ENCODE measurements around the gene ARID4B.
"Not testable (repeated sequence)": the region's sequence is repeated elsewhere in the genome, so short reads cannot be mapped to it uniquely, and the experiment has no call there.

The ARID4B gene

DNA sequence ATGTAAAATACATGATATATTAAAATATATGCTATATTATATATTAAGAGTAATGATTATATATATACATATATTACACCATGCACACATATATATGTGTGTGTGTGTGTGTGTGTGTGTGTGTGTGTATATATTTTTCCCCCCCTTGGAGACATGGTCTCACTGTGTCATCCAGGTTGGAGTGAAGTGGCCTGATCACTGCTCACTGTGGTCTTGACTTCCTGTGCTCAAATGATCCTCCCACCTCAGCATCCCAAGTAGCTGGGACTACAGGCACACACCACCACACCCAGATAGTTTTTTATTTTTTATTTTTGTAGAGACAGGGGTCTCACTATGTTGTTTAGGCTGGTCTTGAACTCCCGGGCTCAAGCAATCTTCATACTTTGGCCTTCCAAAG, 112.5 kb downstream of the ARID4B start:
- DNase-seq: no peak

DNA sequence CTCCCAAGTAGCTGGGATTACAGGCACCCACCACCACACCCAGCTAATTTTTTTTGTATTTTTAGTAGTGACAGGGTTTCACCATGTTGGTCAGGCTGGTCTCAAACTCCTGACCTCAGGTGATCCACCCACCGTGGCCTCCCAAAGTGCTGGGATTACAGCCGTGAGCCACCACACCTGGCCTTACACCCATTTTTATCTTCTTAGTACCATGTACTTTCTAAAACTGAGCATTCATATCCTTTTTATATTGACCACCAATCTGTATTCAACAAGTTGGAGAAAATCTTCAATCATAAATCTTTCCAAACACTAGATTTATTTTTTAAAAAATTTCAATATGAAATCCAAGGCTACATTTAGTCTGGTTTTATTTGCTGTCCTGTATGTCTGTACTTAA, 113.0 kb downstream of the ARID4B start:
- DNase-seq: not testable (repeated sequence)

DNA sequence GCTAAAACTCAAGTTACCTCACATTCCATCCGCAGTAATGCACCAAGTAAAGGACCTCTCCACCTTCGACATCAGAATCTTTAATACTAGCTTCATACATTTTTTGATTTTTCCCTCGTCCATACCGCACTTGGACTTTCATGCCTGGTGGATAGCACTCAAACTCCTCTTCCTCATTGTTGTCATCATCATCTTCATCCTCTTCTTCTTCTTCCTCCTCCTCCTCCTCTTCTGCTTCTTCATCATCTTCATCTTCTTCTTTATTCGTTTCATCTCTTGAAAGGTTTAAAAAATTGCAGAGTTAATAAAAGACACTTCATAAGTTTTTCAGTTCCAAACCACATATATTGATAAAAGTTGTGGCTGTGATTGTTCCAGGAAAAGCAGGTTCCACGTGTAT, 114.2 kb downstream of the ARID4B start:
- no peak for DNase-seq

DNA sequence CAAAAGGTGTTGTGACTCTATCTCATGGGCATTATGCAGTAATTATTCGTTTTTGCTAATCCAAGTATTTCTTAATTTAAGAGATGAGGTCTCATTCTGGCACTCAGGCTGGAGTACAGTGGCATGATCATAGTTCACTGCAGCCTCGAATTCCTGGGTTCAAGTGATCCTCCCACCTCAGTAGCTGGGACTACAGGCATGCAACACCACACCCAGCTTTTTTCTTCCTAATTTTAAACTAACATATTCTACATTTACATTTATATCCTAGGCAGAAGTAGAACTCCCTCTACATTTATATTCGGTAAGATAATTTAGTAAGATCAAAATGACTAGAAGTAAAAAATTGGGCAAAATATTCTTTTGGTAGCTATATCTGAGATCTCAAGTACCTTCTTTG, 116.5 kb downstream of the ARID4B start:
- no peak for DNase-seq

DNA sequence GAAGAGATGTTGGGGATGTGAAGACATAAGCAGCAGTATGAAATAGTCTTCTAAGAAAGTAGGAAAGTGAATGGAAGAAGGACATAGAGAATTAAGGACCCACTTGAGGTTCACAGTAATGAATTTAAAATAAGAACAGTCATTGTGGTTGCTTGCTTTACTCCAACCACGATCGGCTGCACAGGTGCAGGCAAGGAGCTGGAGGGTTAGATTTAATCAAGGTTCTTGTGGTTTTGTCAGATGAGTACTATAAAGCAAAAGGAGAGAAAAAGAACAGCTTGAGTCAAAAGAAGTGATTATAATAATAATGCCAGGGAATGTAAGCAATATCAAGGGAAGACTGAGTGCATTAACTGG, 120.8 kb downstream of the ARID4B start:
- no peak for DNase-seq

DNA sequence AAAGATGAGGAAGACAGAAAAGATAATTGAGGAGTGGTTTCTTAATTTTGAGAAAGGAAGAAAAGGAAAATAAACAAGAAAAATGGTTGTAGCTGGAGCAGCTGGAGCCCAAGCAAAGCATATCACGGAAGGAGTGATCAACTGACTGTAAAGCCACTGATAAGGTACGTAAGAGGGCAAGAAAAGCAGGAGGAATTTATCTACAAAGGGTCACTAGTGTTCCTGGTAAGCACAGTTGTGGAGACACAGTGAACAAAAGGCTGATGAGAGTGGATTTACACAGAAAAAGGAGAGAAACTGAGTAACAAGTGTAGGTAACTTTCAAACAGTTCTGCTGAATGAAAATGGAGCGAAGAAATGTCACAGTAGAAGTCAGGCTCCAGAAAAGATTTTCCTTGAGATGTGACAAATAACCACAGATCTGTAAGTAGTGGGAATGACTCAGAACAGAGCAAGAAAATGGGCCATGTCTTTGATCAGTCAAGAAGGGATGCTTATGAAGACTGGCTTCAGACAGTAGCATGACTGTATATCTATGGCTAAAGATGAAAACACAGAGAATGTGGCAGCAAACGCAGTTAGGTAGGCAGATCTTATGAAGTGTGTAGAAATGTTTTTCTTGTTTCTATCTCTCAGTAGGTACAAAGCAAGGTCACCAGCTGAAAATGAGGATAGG, 121.3 kb downstream of the ARID4B start:
- DNase-seq: no peak

DNA sequence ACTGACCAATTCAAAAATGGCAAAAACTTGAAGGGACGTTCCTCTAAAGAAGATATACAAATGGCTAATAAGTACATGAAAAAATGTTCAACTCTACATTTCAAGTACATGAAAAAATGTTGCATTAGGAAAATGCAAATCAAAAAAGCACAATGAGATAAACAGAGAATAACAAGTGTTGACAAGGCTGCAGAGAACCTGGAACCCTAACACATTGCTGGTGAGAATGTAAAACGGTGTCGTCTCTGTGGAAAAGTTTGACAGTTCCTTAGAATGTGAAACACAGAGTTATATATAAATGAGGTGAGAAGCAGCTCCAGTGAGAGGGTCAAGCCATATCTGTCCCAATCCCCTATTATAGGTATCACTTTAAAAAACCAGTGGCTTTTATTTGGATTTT, 122.3 kb downstream of the ARID4B start:
- DNase-seq: no peak

DNA sequence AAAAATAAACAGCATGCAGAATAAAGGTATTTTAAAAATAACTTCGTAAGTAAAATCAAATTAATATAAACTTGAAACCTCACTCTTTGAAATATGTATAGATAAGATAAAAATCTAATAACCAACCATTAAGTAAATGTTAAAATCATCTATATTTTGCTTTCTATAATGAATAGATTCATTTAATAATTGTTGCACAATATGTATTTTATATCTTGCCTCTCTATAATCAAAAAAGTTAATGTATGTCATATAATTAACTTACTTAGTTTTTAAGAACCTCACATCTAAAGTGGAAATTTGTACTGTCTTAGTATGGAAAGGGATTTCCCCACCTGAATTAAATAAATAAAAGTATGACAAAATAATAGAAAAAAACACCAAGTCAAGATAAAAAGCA, 124.6 kb downstream of the ARID4B start:
- no peak for DNase-seq

DNA sequence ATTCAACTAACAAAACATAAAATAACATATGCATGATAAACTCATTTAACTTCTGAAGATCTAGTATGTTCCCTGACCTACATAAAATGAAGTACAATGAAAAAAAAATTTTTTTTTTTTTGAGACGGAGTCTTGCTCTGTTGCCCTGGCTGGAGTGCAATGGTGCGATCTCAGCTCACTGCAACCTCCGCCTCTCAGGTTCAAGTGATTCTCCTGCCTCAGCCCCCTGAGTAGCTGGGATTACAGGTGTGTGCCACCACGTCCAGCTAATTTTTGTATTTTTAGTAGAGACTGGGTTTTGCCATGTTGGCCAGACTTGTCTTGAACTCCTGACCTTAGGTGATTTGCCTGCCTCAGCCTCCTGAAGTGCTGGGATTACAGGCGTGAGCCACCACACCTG, 125.5 kb downstream of the ARID4B start:
- not testable (repeated sequence) for DNase-seq

DNA sequence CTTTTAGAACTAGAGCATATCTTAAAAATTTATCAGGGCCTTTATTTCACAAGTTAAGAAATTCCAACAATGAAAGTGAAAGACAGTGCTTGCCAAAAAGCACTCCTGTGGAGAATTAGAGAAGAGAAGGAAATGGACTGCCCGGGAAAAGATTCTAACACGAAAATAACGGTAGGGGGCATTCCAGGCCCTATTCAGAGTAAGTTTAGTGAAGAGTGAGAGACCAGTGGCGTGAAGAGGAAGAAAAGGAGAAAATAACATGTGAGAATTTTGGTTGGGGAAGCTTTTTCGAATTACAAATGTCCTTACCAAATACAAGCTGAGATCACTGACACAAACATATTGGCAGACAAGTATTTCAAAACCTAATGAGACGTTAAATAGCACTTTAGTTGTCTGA, 128.5 kb downstream of the ARID4B start:
- DNase-seq: no peak

DNA sequence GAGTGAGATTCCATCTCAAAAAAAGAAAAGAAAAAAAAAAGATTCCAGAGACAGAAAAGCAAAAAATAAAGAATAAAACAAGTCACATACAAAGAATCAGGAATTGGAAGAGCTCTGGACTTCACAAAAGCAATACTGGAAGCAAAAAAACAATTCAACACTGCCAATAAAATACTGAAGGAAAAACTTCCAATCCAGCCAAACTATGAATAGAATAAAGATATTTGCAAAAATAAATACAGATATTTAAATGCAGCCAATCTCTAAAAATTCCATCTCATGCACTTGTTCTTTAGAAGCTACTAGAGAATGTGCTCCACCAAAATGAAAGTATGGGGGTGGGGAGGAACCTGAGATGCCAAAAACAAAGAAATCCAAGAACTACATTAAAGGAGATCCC, 137.5 kb downstream of the ARID4B start:
- DNase-seq: no peak

DNA sequence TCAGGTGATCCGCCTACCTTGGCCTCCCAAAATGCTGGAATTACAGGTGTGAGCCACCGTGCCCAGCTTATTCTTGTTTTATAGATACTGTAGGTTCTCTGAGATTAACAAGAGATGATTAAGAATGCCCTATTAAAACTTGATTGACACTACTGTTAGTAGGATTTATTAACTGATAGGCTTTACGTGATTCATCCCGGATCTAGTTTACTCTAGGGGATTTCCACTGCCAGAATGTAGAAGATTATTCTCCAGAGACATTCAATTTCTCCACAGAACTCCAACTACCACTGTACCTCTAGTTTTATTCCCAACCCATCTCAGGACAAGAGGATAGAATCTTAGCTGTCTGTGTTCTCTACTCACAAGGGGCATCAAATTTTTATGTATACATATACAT, 140.7 kb downstream of the ARID4B start:
- DNase-seq: no peak

DNA sequence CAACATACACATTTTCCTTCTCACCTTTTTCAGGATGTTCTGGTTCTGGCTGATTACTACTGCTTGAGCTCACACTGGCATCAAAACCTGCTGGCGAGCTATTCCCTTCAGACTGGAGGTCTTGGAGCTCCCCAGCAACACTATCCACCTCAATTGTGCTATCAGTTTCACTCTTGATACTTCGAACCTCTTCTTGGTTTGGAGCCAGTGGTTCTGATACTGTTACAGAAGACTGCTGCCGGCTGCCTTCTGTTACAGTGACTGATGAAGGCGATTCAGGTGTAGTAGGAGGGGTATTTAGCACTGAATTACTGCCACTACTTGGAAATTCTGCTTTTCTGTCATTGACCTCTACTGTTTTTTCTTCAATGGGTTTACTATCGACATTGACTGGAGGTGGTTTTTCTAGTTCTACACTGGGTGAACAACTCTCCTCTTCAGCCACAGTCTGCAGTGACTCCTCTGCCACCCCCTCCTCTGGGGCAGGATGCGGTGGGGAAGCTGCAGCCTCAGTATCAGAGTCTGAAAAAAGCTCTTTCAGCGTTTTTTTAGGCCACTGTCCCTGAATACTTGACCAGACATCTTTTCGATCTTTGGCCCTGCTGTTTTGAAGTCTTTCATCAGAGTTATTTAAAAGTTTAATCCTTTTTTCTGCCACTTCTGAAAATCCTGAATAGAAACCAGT, 146.3 kb downstream of the ARID4B start:
- DNase-seq: no peak

DNA sequence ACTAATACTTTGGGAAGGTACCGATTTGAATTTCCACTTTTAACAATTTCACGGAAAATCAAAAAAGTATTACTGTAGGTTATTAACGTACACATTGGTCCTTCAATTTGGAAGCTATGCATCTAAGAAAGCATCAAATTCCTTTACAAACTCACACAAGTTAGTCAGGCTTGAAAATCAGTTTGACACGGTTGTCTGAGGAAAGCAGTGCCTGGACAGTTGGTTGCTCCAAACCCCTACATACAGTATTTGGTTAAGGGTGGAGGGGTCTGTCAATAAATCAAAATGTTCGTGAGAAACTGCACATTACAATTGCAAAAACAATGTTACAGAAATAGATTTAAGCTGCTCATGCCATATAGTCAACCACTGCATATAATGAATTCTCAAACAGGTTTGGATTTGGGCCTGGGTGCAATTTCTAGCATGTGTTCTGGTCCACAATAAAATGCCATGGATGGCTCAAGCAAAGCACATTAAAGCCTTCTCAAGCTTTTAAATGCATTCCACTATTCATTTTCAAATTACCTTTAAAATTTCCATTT, 147.0 kb downstream of the ARID4B start:
- DNase-seq: no peak

DNA sequence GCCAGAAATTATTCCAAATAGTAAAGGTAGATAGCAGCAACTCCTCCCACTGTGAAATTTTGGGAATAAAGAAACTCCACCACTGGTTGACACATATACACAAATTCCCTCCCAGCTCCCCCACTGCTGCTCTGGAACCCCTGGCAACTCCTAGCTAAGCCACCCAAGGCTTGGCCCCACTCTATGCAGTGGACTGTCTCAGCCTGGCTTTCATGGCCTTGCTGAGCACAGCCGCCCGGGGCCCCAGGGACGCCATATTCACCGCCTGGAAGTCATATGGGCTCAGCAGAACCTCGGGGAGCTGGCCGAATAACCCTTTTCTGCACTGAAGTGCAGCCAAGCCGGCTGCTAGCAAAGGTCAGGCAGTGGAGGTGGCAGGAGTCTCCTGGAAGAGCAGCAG, 151.5 kb downstream of the ARID4B start:
- no peak for DNase-seq

DNA sequence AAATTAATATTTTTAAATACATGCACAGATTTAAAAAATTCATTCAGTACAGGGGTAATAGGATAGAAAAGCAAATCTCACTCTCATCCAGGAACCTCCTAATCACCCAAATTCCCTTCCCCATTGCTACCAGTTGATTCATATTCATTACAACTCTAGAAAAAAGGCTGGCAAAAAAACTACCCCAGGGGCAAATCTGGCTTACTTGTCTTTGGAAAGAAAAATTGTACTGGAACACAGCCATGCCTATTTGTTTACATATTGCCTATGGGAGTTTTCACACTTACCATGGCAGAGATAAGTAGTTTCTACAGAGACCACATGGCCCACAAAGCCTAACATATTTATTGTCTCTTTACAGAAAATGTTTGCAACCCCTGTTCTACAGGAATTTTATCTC, 158.0 kb downstream of the ARID4B start:
- DNase-seq: no peak

DNA sequence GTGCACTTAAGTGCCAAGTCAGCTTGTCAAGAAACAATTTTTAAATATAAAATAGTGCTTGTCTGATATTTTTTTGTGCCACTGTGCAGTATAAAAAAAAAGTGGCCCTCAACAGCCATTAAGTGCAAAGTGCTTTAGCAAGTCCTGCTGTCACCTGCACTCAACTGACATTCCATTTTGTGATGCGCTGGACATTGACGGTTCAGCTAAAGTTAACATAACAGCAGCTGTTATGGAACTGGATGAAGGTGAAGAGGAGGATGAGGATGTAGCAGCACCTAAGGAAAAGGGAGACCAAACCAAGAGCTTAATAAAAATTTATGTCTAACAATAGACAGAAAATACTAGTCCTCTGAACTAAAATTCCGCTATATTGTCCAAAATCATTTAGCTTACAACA, 159.6 kb downstream of the ARID4B start:
- DNase-seq: no peak

DNA sequence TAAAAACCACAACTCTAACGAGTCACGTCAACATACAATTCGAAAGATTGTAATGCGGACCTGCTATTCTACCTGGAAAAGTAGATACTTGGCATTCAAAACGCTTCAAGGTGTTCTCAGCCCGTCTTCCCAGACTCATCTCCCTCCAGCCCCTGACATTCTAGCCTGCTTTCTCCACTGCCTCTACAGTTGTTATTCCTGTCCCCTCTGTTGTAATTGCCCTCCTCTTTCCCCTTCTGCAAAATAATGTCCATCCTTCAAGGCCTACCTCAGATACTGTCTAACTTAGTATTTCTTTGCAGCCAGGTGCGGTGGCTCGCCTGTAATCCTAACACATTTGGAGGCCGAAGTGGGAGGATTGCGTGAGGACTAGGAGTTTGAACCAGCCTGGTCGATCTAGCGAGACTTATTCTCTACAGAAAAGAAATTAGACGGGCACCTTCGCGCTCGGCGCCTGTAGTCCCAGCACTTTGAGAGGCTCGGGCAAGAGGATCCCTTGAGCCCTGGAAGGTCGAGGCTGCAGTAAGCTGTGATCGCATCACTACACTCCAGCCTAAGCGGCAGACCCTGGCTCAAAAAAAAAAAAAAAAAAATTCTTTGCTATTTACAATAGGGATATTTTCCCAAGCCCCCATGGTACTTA, 166.2 kb downstream of the ARID4B start:
- DNase-seq: no peak

DNA sequence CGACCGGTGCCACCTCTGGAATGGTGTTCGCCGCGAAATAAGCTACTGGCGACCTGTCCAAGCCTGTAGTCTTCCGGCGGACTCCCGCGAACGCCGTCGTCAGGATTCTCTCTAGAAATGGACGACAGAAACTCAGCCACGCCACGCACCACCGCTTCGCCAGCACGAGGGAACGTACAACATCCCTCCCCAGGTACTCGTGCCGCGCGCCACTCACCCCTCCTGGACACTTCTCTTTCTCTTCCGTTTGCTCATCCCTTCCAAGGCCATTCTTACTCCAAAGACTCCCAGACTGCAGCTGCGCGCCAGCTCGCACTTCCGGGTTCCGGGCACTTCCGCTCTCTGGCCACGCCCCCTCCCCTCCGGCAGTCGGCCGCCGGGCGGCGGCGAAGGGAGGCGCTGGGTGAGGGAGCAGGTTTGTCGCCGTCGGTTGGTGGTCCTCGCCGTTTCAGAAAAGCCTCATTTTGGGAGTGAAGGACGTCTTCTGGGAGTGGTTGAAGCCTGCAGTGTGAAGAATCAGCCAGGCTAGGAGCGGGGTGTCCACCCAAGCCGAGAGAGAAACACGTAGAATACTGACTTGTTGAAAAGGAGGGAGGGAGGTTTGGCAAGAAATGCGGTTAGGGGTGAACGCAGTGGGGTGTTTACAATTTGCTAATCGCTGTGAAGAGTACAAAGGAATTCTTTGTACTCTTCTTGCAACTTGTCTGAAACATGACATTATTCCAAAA, 166.9 kb downstream of the ARID4B start, which contains the start of gene RBM34:
RBM34 (minus strand) TSS at position 294 of the 728 bp plus-strand sequence; CDS start at position 270, 24 bp downstream.
- DNase-seq: peak; percentile 96

DNA sequence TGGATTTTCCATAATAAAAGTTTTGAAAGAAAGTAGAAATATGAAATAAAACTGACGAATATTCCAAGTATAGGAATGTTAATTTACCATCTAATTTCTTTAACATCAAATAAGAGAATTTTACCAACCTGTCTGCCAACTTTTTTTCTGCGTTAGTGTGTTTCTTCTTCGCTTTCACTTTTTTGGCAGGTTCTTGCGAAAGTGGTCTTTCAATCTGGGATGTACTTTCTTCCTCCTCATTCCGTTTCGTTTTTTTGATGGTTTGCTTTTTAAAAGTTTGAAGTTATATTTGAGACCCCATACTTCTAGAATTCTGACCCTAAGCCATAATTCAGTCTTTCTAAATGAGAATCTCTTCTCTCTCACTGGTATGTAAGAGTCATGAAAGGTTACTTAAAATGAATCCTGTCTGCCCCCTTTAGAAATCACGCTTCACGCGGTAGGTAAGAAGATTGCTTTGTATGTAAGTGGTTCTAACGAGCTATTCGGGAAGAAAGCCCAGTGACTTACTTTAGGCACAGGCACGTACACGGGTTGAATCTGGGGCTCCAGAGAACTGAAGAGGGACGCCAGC, 167.5 kb downstream of the ARID4B start:
- DNase-seq: no peak

DNA sequence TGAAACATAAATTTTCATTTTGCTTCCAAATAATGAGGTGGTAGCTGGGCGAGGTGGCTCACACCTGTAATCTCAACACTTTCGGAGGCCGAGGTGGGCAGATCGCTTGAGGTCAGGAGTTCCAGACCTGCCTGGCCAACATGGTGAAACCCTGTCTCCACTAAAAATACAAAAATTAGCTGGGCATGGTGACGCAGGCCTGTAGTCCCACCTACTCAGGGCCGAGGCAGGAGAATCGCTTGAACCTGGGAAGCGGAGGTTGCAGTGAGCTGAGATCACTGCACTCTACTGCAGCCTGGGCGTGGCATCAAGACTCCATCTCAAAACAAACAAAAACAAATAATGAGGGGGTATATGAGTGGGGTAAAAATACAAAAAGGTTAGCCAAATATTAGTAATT, 168.0 kb downstream of the ARID4B start:
- DNase-seq: not testable (repeated sequence)

DNA sequence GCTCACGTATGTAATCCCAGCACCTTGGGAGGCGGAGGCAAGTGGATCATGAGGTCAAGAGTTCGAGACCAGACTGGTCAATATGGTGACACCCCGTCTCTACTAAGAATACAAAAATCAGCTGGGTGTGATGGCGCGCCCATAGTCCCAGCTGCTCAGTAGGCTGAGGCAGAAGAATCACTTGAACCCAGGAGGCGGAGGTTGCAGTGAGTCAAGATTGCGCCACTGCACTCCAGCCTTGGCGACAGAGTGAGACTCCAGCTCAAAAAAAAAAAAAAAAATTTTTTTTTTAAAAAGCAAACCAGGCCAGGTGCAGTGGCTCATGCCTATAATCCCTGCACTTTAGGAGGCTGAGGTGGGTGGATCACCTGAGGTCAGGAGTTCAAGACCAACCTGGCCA, 168.7 kb downstream of the ARID4B start:
- DNase-seq: not testable (repeated sequence)

DNA sequence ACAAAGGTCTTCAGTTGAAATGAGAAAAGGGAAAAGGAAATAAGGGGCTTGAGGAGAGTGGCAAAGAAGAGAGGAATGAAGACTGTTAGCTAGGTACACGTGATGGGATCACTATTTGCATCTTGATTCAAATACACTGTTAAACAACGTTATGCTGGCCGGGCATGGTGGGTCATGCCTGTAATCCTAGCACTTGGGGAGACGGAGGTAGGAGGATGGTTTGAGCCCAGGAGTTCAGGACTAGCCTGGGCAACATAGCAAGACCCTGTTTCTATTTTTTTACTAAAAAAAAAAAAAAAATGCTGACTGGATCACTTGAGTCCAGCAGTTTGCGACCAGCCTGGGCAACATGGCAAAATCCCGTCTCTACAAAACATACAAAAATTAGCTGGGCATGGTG, 169.3 kb downstream of the ARID4B start:
- DNase-seq: no peak
